ENCODE data around the gene GALNT11. TPM values are rescaled to one million over a fixed set of nuclear protein-coding genes. Genes with fewer than 3 reads are reported as not detected.

The GALNT11 gene
- total and polyA plus RNA-seq, 5 donors: 18.1 to 26.8 (median 26.0) TPM

DNA sequence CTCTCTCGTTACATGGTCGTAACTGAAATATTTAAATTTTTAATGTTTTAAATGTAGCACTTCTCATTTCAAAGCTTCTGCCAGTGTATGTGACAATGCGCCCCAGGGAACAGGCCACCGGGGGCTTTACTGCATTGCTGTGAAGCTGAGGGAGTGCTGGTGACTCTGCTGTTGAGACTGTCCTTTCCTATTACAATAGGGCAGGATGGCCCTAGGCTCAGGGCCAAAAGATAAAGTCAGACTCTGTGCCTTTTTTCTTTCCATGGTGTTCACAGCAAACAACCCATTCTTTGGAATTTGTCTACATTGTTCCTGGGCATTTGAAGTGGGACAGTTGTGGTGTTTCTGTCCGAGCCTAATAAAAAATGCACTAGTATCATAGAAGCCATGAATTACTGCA lies 107.3 kb downstream of the GALNT11 start:
- ATAC-seq (peak; percentile 37 to 60), DNase-seq (peak in 1 of 3 donors; percentile 50)
- Histone ChIP-seq H3K9me3 (ENCODE audit: control insufficient read depth, low read length) (no peaks in the 10 kb centered on the region), H3K4me1 (ENCODE audit: control insufficient read depth, insufficient read depth, low read length) (peaks cover 5% of the 10 kb centered on the region), H3K4me3 (ENCODE audit: low read length) (no peak overlapping the region), H3K27ac (ENCODE audit: low read length) (no peak overlapping the region), H3K27me3 (ENCODE audit: control insufficient read depth, insufficient read depth) (no peaks in the 10 kb centered on the region)
- intact Hi-C loops (cut with DNase I): no loop called here
- WGBS: 63% methylated on average over 5 of the region's 5 CpGs

DNA sequence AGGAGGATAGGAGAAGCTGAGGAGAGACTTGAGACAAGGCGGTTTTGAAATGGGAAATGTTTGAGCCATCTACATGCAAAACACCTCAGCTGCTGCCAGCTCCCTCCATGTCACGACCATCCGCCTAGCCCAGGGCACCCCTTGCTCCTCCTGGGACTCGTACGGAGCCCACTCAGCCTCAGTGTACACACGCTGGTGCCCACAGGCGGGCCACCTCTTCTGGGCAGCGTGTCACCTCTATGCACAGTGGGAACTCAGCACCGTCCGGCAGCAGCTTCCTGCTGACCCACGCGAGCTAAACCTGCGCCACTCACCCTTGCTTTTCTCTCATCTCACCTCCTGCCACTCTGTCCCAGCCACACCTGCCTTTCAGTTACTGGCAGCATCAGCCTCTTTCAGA lies 108.3 kb downstream of the GALNT11 start:
- H3K9me3 ChIP-seq (ENCODE audit: control insufficient read depth, low read length): no peaks in the 10 kb centered on the region
- ATAC-seq (peak in 1 of 2 donors; percentile 20), DNase-seq (no peak)
- WGBS: 94% methylated on average over 13 of the region's 13 CpGs
- intact Hi-C loops (cut with DNase I): no loop called here
- no peak overlapping the region for H3K27ac ChIP-seq (ENCODE audit: low read length)
- no peak overlapping the region for H3K4me3 ChIP-seq (ENCODE audit: low read length)
- peaks cover 5% of the 10 kb centered on the region for H3K4me1 ChIP-seq (ENCODE audit: control insufficient read depth, insufficient read depth, low read length)
- H3K27me3 ChIP-seq (ENCODE audit: control insufficient read depth, insufficient read depth): no peaks in the 10 kb centered on the region

DNA sequence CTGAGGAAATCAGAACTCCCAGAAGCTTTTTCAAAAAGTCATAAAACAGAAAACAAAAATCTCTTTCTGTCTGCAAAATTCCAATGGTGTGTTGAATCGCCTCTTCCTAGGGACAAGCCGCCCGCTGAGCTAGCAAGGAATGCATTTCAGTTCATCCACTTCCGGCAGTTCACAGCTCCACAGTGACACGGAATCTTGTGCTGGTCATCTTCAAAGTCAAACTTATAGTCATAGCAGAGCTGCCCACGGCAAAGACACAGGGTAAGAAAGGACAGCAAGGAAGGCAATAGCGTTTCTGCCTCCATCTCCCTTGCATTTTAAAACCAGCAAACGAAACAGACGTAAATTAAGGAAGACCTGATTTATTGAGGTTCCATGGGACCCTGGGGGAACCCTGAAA lies 111.2 kb downstream of the GALNT11 start:
- Histone ChIP-seq H3K27me3 (ENCODE audit: control insufficient read depth, insufficient read depth) (no peaks in the 10 kb centered on the region), H3K4me3 (ENCODE audit: low read length) (no peak overlapping the region), H3K9me3 (ENCODE audit: control insufficient read depth, low read length) (no peaks in the 10 kb centered on the region), H3K27ac (ENCODE audit: low read length) (peak overlapping the region; percentile 75), H3K4me1 (ENCODE audit: control insufficient read depth, insufficient read depth, low read length) (peaks cover 5% of the 10 kb centered on the region)
- 42% methylated on average over 9 of the region's 9 CpGs for WGBS
- DNase-seq (peak in 1 of 3 donors; percentile 57), ATAC-seq (peak; percentile 59 to 74)
- intact Hi-C loops (cut with DNase I): no loop called here

DNA sequence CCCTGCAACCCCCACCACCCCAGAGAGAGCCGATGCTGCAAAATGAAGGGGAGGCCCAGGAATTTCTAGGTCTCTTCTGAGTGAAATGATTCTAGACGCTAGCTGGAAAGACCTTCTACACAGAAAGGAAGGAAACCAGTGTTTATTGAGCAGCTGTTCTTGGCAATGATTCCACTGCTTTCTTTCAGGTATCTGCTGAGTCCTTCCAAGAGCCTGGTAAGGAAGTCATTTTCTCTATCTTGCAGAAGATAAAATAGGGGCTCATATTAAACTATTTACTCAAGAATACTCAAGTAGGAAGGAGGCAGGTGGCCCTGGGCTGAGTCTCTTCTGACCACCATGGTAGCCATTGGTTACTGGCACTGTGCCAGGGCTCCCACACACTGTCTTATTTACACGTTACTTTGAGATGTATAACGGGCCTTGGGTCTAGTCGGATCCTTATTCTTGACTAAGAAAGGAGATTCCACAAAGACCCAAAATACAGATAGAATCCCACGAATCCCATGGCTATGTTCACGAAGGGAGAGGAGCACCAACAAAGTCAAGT lies 112.1 kb downstream of the GALNT11 start:
- intact Hi-C loops (cut with DNase I): no loop called here

DNA sequence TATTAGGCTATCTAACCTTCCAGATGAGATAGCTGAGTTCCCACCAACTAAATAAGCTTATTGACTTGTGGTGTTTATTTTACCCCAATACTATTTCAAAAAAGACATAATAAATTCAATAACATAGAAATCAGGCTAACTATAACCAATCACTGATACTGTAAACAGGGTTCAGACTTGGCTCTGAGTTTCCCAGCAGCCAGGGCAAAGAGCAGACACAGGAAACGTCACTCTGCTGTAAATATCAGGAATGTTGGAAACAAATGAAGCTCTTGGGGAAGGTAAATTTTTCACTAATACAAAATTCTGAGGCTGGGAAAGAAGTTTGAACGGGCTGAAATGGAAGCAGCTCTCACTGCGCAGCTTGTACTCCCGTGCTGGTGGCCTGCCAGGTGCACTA lies 114.6 kb downstream of the GALNT11 start:
- peaks cover 5% of the 10 kb centered on the region for H3K4me1 ChIP-seq (ENCODE audit: control insufficient read depth, insufficient read depth, low read length)
- H3K9me3 ChIP-seq (ENCODE audit: control insufficient read depth, low read length): no peaks in the 10 kb centered on the region
- no peak for ATAC-seq
- no peaks in the 10 kb centered on the region for H3K27me3 ChIP-seq (ENCODE audit: control insufficient read depth, insufficient read depth)
- intact Hi-C loops (cut with DNase I): no loop called here
- WGBS: 92% methylated on average over 4 of the region's 4 CpGs
- no peak for DNase-seq
- H3K4me3 ChIP-seq (ENCODE audit: low read length): no peak overlapping the region
- no peak overlapping the region for H3K27ac ChIP-seq (ENCODE audit: low read length)

More for the DNA sequence above, 112.1 kb downstream of the GALNT11 start:
- ATAC-seq (peak in 1 of 2 donors; percentile 38), DNase-seq (peak in 1 of 3 donors; percentile 67)
- Histone ChIP-seq H3K27me3 (ENCODE audit: control insufficient read depth, insufficient read depth) (no peaks in the 10 kb centered on the region), H3K27ac (ENCODE audit: low read length) (peak overlapping the region; percentile 48), H3K4me3 (ENCODE audit: low read length) (no peak overlapping the region), H3K9me3 (ENCODE audit: control insufficient read depth, low read length) (no peaks in the 10 kb centered on the region), H3K4me1 (ENCODE audit: control insufficient read depth, insufficient read depth, low read length) (peaks cover 5% of the 10 kb centered on the region)
- 67% methylated on average over 7 of the region's 7 CpGs for WGBS

DNA sequence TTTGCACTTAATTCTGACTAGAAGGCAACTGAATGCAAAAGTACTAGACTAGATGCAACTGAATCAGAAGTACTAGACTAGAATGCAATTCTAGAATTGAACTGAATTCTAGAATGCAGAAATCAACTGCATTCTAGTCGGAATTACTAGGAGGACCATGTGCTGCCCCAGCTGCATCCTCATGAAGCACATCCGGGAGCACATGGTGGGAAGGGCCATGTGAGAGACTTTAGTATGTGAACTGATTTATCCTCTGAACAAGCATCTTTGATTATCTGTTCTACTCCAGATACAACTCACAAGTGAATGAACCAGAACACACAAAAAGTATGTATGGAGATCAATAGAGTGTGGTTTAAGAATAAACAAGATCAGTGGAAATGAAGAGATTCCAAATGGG lies 115.1 kb downstream of the GALNT11 start:
- 97% methylated on average over 2 of the region's 2 CpGs for WGBS
- Histone ChIP-seq H3K9me3 (ENCODE audit: control insufficient read depth, low read length) (no peaks in the 10 kb centered on the region), H3K27ac (ENCODE audit: low read length) (no peak overlapping the region), H3K4me1 (ENCODE audit: control insufficient read depth, insufficient read depth, low read length) (peaks cover 5% of the 10 kb centered on the region), H3K27me3 (ENCODE audit: control insufficient read depth, insufficient read depth) (no peaks in the 10 kb centered on the region), H3K4me3 (ENCODE audit: low read length) (no peak overlapping the region)
- ATAC-seq: no peak
- no peak for DNase-seq
- intact Hi-C loops (cut with DNase I): no loop called here

DNA sequence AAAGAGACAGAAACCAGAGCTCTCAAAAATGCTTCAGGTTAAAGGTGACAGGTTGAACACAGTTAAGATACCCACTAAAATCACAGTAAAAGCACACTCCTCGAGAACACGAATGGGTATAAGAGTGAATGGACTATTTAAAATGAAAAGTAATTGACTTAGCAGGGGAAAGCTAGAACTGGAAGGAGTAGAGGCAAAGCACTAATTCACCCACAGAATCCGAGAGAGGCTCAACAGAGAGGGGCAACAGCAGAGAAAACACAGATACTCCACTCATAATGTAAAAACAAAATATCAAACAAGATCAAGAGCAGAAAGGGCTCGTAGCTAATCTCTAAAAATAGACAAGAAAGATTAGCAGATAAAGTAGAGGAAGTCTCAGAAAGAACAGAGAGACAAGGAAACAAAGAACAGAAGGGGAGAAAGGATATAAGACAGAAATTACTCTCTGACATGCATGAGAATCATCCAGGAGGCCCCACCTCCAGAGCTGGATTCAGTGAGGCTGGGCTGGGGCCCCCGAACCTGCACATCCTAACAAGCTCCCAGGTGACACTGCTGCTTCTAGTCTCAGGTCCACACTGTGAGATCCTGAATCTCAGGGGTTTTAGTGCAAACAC lies 117.6 kb downstream of the GALNT11 start:
- intact Hi-C loops (cut with DNase I): no loop called here
- no peak for ATAC-seq
- Histone ChIP-seq H3K27me3 (ENCODE audit: control insufficient read depth, insufficient read depth) (no peaks in the 10 kb centered on the region), H3K4me1 (ENCODE audit: control insufficient read depth, insufficient read depth, low read length) (no peaks in the 10 kb centered on the region), H3K4me3 (ENCODE audit: low read length) (no peak overlapping the region), H3K9me3 (ENCODE audit: control insufficient read depth, low read length) (no peaks in the 10 kb centered on the region), H3K27ac (ENCODE audit: low read length) (no peak overlapping the region)
- 52% methylated on average over 5 of the region's 5 CpGs for WGBS
- no peak for DNase-seq

DNA sequence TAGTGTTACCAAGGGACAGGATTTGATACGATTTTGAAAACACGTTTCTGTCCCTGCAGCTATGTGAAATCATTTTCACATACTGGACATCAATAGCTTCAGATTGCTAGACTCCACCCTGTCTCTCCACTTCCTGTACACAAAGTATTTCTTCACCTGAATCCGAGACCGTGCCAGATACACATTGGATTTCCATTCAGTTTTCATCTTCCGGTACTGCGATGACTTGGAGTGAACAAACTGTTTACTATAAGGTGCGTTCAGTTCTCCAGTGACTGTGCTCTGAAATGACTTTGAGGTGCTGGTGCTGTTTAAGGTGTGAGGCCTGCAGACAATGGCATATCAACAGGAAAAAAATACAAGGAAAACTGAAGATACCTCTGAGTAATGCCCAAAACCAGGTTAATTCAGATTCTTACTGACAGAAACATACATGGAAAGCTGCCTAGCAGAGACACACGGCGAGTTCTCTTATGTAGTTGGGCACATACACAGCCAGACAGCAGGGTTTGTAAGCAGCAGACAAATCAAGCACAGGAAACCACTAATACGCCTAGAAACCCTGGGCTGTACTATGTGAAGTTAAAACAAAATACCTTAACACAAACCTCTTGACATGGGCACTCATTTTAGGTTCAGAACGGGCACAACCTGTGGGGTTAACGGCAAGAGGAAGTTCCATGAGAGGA lies 119.2 kb downstream of the GALNT11 start:
- intact Hi-C loops (cut with DNase I): no loop called here
- Histone ChIP-seq H3K27me3 (ENCODE audit: control insufficient read depth, insufficient read depth) (no peaks in the 10 kb centered on the region), H3K4me1 (ENCODE audit: control insufficient read depth, insufficient read depth, low read length) (no peaks in the 10 kb centered on the region), H3K9me3 (ENCODE audit: control insufficient read depth, low read length) (no peaks in the 10 kb centered on the region), H3K27ac (ENCODE audit: low read length) (no peak overlapping the region), H3K4me3 (ENCODE audit: low read length) (no peak overlapping the region)
- no peak for DNase-seq
- no peak for ATAC-seq
- 74% methylated on average over 12 of the region's 12 CpGs for WGBS

DNA sequence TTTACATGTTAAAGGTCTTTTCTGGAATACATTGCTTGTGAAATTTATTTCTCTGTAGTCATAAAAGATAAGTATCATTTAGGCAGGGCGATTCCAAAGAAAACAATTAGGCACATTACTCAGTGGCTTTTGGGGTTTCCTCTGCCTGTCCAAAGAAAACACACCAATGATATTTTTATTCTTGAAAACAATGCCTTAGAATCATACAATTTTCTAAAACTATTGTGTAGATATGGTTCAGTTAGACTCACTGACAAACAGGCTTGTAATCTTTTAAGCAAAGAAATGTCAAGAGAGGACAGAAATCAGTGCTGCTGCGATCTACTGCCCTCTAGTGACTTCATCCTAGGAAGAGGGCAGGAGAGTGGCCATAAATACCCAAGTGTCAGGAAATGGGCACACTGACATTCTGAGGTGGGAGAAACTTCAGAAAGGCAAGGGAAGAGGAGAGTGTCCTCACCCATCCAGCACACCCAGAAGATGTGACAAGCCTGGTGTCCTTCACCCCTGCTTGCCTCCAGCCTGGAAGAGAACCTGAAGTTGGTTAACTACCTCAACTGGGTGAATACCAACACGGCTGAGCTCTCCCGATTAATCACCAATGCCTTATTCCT lies 120.5 kb downstream of the GALNT11 start:
- DNase-seq: no peak
- intact Hi-C loops (cut with DNase I): no loop called here
- Histone ChIP-seq H3K27ac (ENCODE audit: low read length) (no peak overlapping the region), H3K4me1 (ENCODE audit: control insufficient read depth, insufficient read depth, low read length) (no peaks in the 10 kb centered on the region), H3K4me3 (ENCODE audit: low read length) (no peak overlapping the region), H3K9me3 (ENCODE audit: control insufficient read depth, low read length) (no peaks in the 10 kb centered on the region), H3K27me3 (ENCODE audit: control insufficient read depth, insufficient read depth) (no peaks in the 10 kb centered on the region)
- 65% methylated on average over 4 of the region's 4 CpGs for WGBS
- peak; percentile 77 to 85 for ATAC-seq

DNA sequence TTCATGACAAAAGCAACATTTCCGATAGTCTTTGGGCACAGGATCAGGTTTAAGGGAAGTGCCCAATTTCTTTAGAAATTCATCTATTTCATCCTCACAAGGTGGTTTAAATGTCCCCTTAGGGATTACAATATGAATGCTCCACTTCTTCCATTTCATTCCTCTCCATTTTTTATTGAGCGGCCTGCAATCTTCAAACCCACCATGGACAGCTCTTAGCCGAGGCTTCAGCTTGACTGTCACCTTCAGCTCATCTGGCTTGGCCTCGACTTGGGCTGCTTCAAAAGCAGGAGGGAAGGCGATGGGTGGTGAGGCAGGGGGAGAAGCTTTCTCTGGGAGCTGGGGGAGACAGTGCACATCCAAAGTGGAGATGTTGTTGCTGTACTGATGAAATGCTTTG lies 123.2 kb downstream of the GALNT11 start:
- no peak overlapping the region for H3K27ac ChIP-seq (ENCODE audit: low read length)
- no peaks in the 10 kb centered on the region for H3K9me3 ChIP-seq (ENCODE audit: control insufficient read depth, low read length)
- no peak overlapping the region for H3K4me3 ChIP-seq (ENCODE audit: low read length)
- H3K4me1 ChIP-seq (ENCODE audit: control insufficient read depth, insufficient read depth, low read length): no peaks in the 10 kb centered on the region
- intact Hi-C loops (cut with DNase I): no loop called here
- no peak for ATAC-seq
- no peak for DNase-seq
- 86% methylated on average over 5 of the region's 5 CpGs for WGBS
- no peaks in the 10 kb centered on the region for H3K27me3 ChIP-seq (ENCODE audit: control insufficient read depth, insufficient read depth)

DNA sequence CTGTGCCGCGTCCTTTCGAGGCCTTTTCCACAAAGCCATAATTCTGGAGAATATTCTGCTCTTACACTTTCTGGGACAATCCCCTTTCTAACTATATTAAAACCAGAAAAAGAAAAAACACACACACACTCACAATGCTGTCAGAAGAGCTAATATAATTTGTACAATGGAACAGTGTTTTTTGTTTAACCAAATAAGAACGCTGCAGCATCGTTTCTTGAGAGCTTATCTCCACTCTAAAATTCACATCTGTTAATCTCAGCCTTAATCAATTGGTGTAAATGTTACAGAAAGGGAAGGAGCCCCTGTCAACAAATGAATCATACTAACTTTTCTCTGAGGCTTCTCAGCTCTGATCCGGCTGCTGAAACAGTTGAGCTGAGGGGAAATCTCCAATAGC lies 123.9 kb downstream of the GALNT11 start:
- 89% methylated on average over 6 of the region's 6 CpGs for WGBS
- Histone ChIP-seq H3K9me3 (ENCODE audit: control insufficient read depth, low read length) (no peaks in the 10 kb centered on the region), H3K4me3 (ENCODE audit: low read length) (no peak overlapping the region), H3K4me1 (ENCODE audit: control insufficient read depth, insufficient read depth, low read length) (no peaks in the 10 kb centered on the region), H3K27ac (ENCODE audit: low read length) (no peak overlapping the region), H3K27me3 (ENCODE audit: control insufficient read depth, insufficient read depth) (no peaks in the 10 kb centered on the region)
- ATAC-seq (no peak), DNase-seq (no peak)
- intact Hi-C loops (cut with DNase I): no loop called here

Data from right cardiac atrium (tissue), 5 donors.